Karpas-422 (cell line): ENCODE results near the gene UNKL. TPM values are rescaled to one million over a fixed set of nuclear protein-coding genes. Genes with fewer than 3 reads are reported as not detected.
A peak's percentile ranks its signal among the peaks of the same experiment; 100 is the strongest.

ENCODE experiments used
- DNase-seq: peaks from one replicate; pipeline ENCODE4 v3.0.0-alpha.2; 2015
- H2AFZ ChIP-seq: fragments of 200-600 bp; sonication (generic); 2 replicates; pipeline ENCODE4 v1.6.1; 2014; ENCODE audit warnings: antibody characterized with exemption, low read length, mixed read lengths
- H3K27ac ChIP-seq: fragments of 200-600 bp; sonication (generic); 2 replicates; pipeline ENCODE4 v1.5.1; 2014; ENCODE audit warnings: mild to moderate bottlenecking, low read length, moderate library complexity
- H3K27me3 ChIP-seq: fragments of 200-600 bp; sonication (generic); 2 replicates; pipeline ENCODE4 v1.6.1; 2014; ENCODE audit warnings: low read length, mixed read lengths
- H3K36me3 ChIP-seq: fragments of 200-600 bp; sonication (generic); 2 replicates; pipeline ENCODE4 v1.6.1; 2014; ENCODE audit warnings: low read length, mixed read lengths; ENCODE audit not compliant: insufficient read depth
- H3K4me1 ChIP-seq: fragments of 200-600 bp; sonication (generic); 2 replicates; pipeline ENCODE4 v1.6.1; 2014; ENCODE audit warnings: mild to moderate bottlenecking, low read length, mixed read lengths
- H3K4me2 ChIP-seq: fragments of 200-600 bp; sonication (generic); 2 replicates; pipeline ENCODE4 v1.6.1; 2014; ENCODE audit warnings: low read length, low read depth, mild to moderate bottlenecking; ENCODE audit not compliant: poor library complexity, severe bottlenecking
- H3K4me3 ChIP-seq: fragments of 200-600 bp; sonication (generic); 2 replicates; pipeline ENCODE4 v1.5.1; 2014; ENCODE audit warnings: mild to moderate bottlenecking, antibody characterized with exemption, low read length, mixed read lengths
- H3K79me2 ChIP-seq: fragments of 200-600 bp; sonication (generic); 2 replicates; pipeline ENCODE4 v1.6.1; 2014; ENCODE audit warnings: mild to moderate bottlenecking, low read length, mixed read lengths
- H3K9ac ChIP-seq: fragments of 200-600 bp; sonication (generic); 2 replicates; pipeline ENCODE4 v1.6.0; 2014; ENCODE audit warnings: low read length
- H3K9me2 ChIP-seq: fragments of 200-600 bp; sonication (generic), shearing (Covaris generic); replicated peaks from 2 replicates; pipeline ENCODE4 v1.6.0; 2014; ENCODE audit warnings: mild to moderate bottlenecking, low read length, moderate library complexity; ENCODE audit not compliant: insufficient read depth
- H3K9me3 ChIP-seq: fragments of 300-700, 200-600 bp; sonication (generic); 2 replicates; pipeline ENCODE4 v1.6.1; 2014; ENCODE audit warnings: low read length, mixed read lengths
- H4K20me1 ChIP-seq: fragments of 200-600 bp; sonication (generic); 2 replicates; pipeline ENCODE4 v1.6.1; 2014; ENCODE audit warnings: mild to moderate bottlenecking, antibody characterized with exemption, low read length, low read depth; ENCODE audit not compliant: insufficient read depth
- total RNA-seq: library from RNA; depleted of rRNA; stranded (reverse); fragments of >200 nt; shearing (Covaris generic); gene quantifications from 2 replicates; pipeline ENCODE4 v1.2.3, GENCODE V29; 2014; ENCODE audit warnings: low replicate concordance

UNKL gene
- total RNA-seq, 1 experiment from 2014 or later = 20.8 TPM

- Histone ChIP-seq H3K4me1 (peaks cover 22% of the 10 kb centered on the region), H3K9ac (no peak overlapping the region), H4K20me1 (peaks cover 17% of the 10 kb centered on the region; the same call in 1 of the 2 replicates), H3K79me2 (peaks cover 21% of the 10 kb centered on the region), H3K9me3 (no peaks in the 10 kb centered on the region), H3K4me3 (no peak overlapping the region), H3K27me3 (no peaks in the 10 kb centered on the region), H3K4me2 (no peak overlapping the region), H3K9me2 (no peaks in the 10 kb centered on the region), H3K27ac (no peak overlapping the region), H2AFZ (no peak overlapping the region), H3K36me3 (no peaks in the 10 kb centered on the region)
- DNase-seq = no peak
These were observed 67.1 kb downstream of the UNKL start for GRCh38 chr16:1347286-1347855.

- no peaks in the 10 kb centered on the region for H3K9me2 ChIP-seq
- H3K27ac ChIP-seq = no peak overlapping the region
- H4K20me1 ChIP-seq = peaks cover 21% of the 10 kb centered on the region; the same call in 1 of the 2 replicates
- H3K4me2 ChIP-seq = no peak overlapping the region
- no peak for DNase-seq
- peaks cover 26% of the 10 kb centered on the region for H3K4me1 ChIP-seq
- no peak overlapping the region for H3K4me3 ChIP-seq
- no peak overlapping the region for H3K9ac ChIP-seq
- H3K27me3 ChIP-seq = no peaks in the 10 kb centered on the region
- H2AFZ ChIP-seq = no peak overlapping the region
- no peaks in the 10 kb centered on the region for H3K9me3 ChIP-seq
- peaks cover 15% of the 10 kb centered on the region for H3K79me2 ChIP-seq
- no peaks in the 10 kb centered on the region for H3K36me3 ChIP-seq
These were observed 67.8 kb downstream of the UNKL start for GRCh38 chr16:1346422-1347285.

GRCh38 chr16:1345651-1346421 is 68.7 kb downstream of the UNKL start:
- DNase-seq = no peak
- Histone ChIP-seq H3K4me3 (no peak overlapping the region), H3K9me2 (no peaks in the 10 kb centered on the region), H3K9me3 (no peaks in the 10 kb centered on the region), H3K36me3 (no peaks in the 10 kb centered on the region), H3K4me1 (peaks cover 23% of the 10 kb centered on the region), H4K20me1 (peaks cover 18% of the 10 kb centered on the region; the same call in 1 of the 2 replicates), H2AFZ (no peak overlapping the region), H3K9ac (no peak overlapping the region), H3K4me2 (no peak overlapping the region), H3K79me2 (peaks cover 8% of the 10 kb centered on the region), H3K27ac (no peak overlapping the region), H3K27me3 (no peaks in the 10 kb centered on the region)

- DNase-seq = no peak
- H3K4me3 ChIP-seq = no peak overlapping the region
These were observed 69.4 kb downstream of the UNKL start for GRCh38 chr16:1345087-1345486.

GRCh38 chr16:1344499-1344898 is 70.0 kb downstream of the UNKL start:
- no peak for DNase-seq
- H2AFZ ChIP-seq = no peak overlapping the region
- no peak overlapping the region for H3K9ac ChIP-seq
- peaks cover 14% of the 10 kb centered on the region; the same call in 1 of the 2 replicates for H4K20me1 ChIP-seq
- H3K9me2 ChIP-seq = no peaks in the 10 kb centered on the region
- no peak overlapping the region for H3K4me3 ChIP-seq
- no peaks in the 10 kb centered on the region for H3K79me2 ChIP-seq
- H3K27ac ChIP-seq = no peak overlapping the region
- no peaks in the 10 kb centered on the region for H3K36me3 ChIP-seq
- peaks cover 16% of the 10 kb centered on the region for H3K4me1 ChIP-seq
- H3K9me3 ChIP-seq = no peaks in the 10 kb centered on the region
- no peak overlapping the region for H3K4me2 ChIP-seq
- H3K27me3 ChIP-seq = no peaks in the 10 kb centered on the region

More at GRCh38 chr16:1345087-1345486, 69.4 kb downstream of the UNKL start:
- H3K9me2 ChIP-seq = no peaks in the 10 kb centered on the region
- H3K79me2 ChIP-seq = peaks cover under 1% of the 10 kb centered on the region; the same call in 1 of the 2 replicates
- peaks cover 16% of the 10 kb centered on the region for H3K4me1 ChIP-seq
- H3K27ac ChIP-seq = no peak overlapping the region
- peaks cover 14% of the 10 kb centered on the region; the same call in 1 of the 2 replicates for H4K20me1 ChIP-seq
- no peak overlapping the region for H2AFZ ChIP-seq
- H3K27me3 ChIP-seq = no peaks in the 10 kb centered on the region
- no peaks in the 10 kb centered on the region for H3K9me3 ChIP-seq
- no peak overlapping the region for H3K4me2 ChIP-seq
- no peak overlapping the region for H3K9ac ChIP-seq
- H3K36me3 ChIP-seq = no peaks in the 10 kb centered on the region

- DNase-seq = no peak
- H3K9ac ChIP-seq = no peak overlapping the region
- H3K4me3 ChIP-seq = no peak overlapping the region; the same call in 1 of the 2 replicates
- H3K27ac ChIP-seq = no peak overlapping the region
- H3K27me3 ChIP-seq = no peaks in the 10 kb centered on the region
- H2AFZ ChIP-seq = no peak overlapping the region
- H3K4me2 ChIP-seq = peak overlapping the region; percentile 24
- H4K20me1 ChIP-seq = peaks cover 14% of the 10 kb centered on the region; the same call in 1 of the 2 replicates
- no peaks in the 10 kb centered on the region for H3K79me2 ChIP-seq
- H3K9me2 ChIP-seq = no peaks in the 10 kb centered on the region
- H3K36me3 ChIP-seq = no peaks in the 10 kb centered on the region
- H3K9me3 ChIP-seq = no peaks in the 10 kb centered on the region
- peaks cover 16% of the 10 kb centered on the region for H3K4me1 ChIP-seq
These were observed 70.9 kb downstream of the UNKL start for GRCh38 chr16:1343428-1344242.

GRCh38 chr16:1342526-1343427 is 71.7 kb downstream of the UNKL start:
- Histone ChIP-seq H3K9ac (no peak overlapping the region), H2AFZ (no peak overlapping the region), H3K79me2 (no peaks in the 10 kb centered on the region), H3K4me2 (peak overlapping the region; percentile 61), H3K27ac (no peak overlapping the region), H3K27me3 (no peaks in the 10 kb centered on the region), H4K20me1 (peaks cover 14% of the 10 kb centered on the region; the same call in 1 of the 2 replicates), H3K4me1 (peaks cover 16% of the 10 kb centered on the region), H3K9me2 (no peaks in the 10 kb centered on the region), H3K4me3 (no peak overlapping the region; the same call in 1 of the 2 replicates), H3K9me3 (no peaks in the 10 kb centered on the region), H3K36me3 (no peaks in the 10 kb centered on the region)
- DNase-seq = peak; percentile 99
